HL-60 (cell line): ENCODE results near the gene GCK.

Source experiments
- DNase-seq, 2 experiments: peaks; one replicate each; pipeline ENCODE4 v3.0.0-alpha.2; 2010 to 2020; ENCODE audit warnings: low read depth in 1 of 2, low spot score in 1 of 2
- H3K27ac ChIP-seq: fragments of 250-450 bp; sonication (Bioruptor Pico); replicated peaks from 2 replicates; pipeline ENCODE4 v1.5.1; 2020; ENCODE audit warnings: mild to moderate bottlenecking, moderate library complexity
- H3K27me3 ChIP-seq: fragments of 250-450 bp; sonication (Bioruptor Pico); 2 replicates; pipeline ENCODE4 v1.5.1; 2021; ENCODE audit warnings: mild to moderate bottlenecking, moderate library complexity; ENCODE audit not compliant: insufficient read depth, poor library complexity, severe bottlenecking
- H3K4me3 ChIP-seq: replicated peaks from 2 replicates; pipeline ENCODE4 v1.5.1; 2011; ENCODE audit warnings: mild to moderate bottlenecking, control low read depth, low read length; ENCODE audit not compliant: insufficient read depth
- GABPA ChIP-seq: IDR thresholded peaks from 2 replicates; pipeline ENCODE4 v1.6.1; 2012; ENCODE audit warnings: low read depth
- POLR2AphosphoS5 ChIP-seq: IDR thresholded peaks from 2 replicates; pipeline ENCODE4 v1.6.1; 2012; ENCODE audit warnings: low read depth
- SPI1 ChIP-seq: IDR thresholded peaks from 2 replicates; pipeline ENCODE4 v1.6.1; 2012; ENCODE audit warnings: low read depth, mild to moderate bottlenecking, borderline replicate concordance
- TF ChIP-seq, protein P1 (sequence below): IDR thresholded peaks from one replicate; pipeline ENCODE4 v1.5.1; 2011; ENCODE audit warnings: low read length, control low read depth, inconsistent platforms; ENCODE audit not compliant: insufficient read depth
- TF ChIP-seq, protein P2 (sequence below): IDR thresholded peaks from 2 replicates; pipeline ENCODE4 v1.6.1; 2012; ENCODE audit warnings: low read depth; ENCODE audit not compliant: insufficient replicate concordance

GCK gene

DNA sequence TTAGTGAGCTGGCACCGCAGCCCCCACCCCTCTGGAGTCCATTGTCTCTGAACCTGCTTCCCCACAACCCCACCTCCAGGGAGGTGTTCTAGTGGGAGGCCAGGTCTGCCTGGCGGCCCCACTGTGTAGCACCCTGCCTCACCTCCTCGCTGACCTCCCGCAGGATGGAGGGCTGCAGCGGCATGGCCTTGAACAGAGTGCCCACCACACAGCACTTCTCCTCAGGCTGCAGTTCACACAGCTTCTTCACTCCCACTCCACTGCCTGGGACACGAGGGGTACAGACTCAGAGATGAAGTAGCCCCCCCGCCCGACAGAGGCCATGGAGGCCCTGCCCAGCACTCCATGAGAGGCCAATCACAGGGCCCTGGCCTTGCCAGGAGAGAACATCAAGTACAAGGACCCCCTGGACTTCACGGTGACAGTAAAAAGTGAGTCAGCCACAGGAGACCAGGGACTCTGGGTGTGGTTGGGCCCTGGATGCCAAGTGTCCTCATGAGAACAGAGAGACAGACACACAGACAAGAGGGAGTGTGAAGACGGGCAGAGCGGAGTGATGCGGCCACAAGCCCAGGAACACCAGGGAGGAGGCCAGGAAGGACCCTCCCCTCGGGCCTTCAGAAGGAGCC lies 71.3 kb downstream of the GCK start:
- DNase-seq: no peak
- H3K27me3 ChIP-seq: no peaks in the 10 kb centered on the region
- TF ChIP-seq SPI1 (no peak), GABPA (no peak), POLR2AphosphoS5 (no peak)
- TF ChIP-seq, protein P1, sequence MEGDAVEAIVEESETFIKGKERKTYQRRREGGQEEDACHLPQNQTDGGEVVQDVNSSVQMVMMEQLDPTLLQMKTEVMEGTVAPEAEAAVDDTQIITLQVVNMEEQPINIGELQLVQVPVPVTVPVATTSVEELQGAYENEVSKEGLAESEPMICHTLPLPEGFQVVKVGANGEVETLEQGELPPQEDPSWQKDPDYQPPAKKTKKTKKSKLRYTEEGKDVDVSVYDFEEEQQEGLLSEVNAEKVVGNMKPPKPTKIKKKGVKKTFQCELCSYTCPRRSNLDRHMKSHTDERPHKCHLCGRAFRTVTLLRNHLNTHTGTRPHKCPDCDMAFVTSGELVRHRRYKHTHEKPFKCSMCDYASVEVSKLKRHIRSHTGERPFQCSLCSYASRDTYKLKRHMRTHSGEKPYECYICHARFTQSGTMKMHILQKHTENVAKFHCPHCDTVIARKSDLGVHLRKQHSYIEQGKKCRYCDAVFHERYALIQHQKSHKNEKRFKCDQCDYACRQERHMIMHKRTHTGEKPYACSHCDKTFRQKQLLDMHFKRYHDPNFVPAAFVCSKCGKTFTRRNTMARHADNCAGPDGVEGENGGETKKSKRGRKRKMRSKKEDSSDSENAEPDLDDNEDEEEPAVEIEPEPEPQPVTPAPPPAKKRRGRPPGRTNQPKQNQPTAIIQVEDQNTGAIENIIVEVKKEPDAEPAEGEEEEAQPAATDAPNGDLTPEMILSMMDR: no peak
- TF ChIP-seq, protein P2, sequence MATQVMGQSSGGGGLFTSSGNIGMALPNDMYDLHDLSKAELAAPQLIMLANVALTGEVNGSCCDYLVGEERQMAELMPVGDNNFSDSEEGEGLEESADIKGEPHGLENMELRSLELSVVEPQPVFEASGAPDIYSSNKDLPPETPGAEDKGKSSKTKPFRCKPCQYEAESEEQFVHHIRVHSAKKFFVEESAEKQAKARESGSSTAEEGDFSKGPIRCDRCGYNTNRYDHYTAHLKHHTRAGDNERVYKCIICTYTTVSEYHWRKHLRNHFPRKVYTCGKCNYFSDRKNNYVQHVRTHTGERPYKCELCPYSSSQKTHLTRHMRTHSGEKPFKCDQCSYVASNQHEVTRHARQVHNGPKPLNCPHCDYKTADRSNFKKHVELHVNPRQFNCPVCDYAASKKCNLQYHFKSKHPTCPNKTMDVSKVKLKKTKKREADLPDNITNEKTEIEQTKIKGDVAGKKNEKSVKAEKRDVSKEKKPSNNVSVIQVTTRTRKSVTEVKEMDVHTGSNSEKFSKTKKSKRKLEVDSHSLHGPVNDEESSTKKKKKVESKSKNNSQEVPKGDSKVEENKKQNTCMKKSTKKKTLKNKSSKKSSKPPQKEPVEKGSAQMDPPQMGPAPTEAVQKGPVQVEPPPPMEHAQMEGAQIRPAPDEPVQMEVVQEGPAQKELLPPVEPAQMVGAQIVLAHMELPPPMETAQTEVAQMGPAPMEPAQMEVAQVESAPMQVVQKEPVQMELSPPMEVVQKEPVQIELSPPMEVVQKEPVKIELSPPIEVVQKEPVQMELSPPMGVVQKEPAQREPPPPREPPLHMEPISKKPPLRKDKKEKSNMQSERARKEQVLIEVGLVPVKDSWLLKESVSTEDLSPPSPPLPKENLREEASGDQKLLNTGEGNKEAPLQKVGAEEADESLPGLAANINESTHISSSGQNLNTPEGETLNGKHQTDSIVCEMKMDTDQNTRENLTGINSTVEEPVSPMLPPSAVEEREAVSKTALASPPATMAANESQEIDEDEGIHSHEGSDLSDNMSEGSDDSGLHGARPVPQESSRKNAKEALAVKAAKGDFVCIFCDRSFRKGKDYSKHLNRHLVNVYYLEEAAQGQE: no peak
- H3K4me3 ChIP-seq: no peak overlapping the region
- H3K27ac ChIP-seq: no peak overlapping the region

DNA sequence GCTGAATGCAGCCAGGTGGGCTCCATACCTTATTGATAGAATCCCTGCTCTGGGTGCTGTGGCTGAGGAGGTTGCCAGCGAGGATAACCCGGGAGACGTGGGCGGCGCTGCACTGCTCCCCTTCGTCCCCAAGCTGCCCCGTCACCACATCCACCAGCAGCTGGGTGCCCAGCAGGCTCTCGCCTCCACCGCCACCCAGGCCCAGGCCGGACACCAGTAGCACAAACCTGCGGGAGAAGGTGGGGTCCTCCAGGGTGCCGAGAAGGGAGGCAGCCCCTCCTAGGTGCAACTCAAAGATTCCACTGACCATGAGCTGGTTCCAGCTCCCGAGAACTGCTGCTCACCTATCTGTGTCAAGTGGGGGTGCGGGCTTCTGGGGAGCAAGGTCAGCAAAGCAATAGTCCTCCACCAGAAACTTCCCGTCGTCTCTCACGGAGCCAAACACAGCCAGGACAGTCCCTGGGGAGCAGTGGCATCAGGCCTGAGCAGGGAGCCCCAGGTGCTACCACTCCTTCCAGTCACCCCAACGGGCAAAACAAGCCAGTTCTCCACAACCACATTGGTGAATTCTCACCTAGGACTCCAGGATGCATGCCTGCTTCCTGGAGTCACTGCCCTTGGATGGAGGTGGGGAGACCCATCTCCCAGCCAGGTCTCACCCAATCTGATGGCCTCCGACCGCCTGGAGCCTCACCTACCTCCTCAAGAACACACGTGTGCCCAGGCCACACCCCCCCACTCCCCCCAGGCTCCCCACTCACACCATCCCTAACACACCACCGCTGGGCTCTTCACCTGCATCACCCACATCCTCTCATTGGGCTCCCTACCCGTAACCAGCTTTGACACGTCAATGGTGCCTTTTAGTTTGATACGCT lies 72.2 kb downstream of the GCK start:
- H3K27me3 ChIP-seq: no peaks in the 10 kb centered on the region
- H3K27ac ChIP-seq: no peak overlapping the region
- TF ChIP-seq POLR2AphosphoS5: no peak
- TF ChIP-seq, protein P2: no peak
- DNase-seq: no peak
- H3K4me3 ChIP-seq: no peak overlapping the region

DNA sequence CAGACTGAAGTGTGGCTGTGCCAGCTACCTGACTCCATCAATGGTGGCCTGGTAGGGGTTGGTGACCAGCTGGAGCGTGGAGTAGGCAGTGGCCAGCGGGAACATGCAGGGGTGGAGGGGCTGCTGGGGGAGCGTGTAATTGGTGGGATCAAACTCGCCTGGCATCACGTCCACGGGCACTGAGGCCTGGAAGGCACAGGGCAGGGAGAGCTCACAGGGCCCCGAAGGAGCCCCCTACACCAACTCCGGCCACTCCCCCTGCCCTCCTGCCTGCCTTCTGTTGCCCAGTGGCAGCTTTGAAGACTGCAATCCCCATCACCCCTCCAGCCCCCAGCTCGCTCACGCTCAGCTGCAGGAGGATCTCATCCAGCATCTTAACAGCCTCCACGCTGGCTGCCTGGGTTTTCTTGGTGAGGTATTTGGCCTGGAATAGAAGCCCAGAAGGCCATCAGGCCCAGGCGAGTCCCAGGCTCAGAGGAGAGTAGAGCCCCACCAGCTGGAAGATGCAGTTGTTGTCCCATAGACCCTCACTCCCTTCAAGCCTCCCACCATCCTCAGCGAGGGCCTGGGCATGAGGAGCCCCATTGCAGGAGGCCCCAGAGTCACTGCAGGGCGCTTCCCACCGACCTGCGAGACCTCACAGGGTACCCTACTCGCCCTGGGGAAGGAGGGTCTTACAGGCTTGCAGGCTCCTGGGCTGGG lies 73.0 kb downstream of the GCK start:
- Histone ChIP-seq H3K4me3 (no peak overlapping the region), H3K27ac (no peak overlapping the region), H3K27me3 (no peaks in the 10 kb centered on the region)
- TF ChIP-seq, protein P2: no peak
- no peak for TF ChIP-seq SPI1
- TF ChIP-seq, protein P1: no peak
- no peak for DNase-seq
